Fibroblast of the aortic adventitia (primary cell): ENCODE measurements around the gene CCDC8. TPM values are rescaled to one million over a fixed set of nuclear protein-coding genes. Genes with fewer than 3 reads are reported as not detected.
"Not testable (repeated sequence)": the region's sequence is repeated elsewhere in the genome, so short reads cannot be mapped to it uniquely, and the experiment has no call there.

Source experiments
- DNase-seq: peaks from one replicate; pipeline ENCODE4 v3.0.0-alpha.2; 2010; ENCODE audit warnings: low read depth
- H3K4me3 ChIP-seq: 2 replicates; pipeline ENCODE4 v1.5.1; 2011; ENCODE audit warnings: low read depth, mild to moderate bottlenecking, control low read depth, low read length, moderate library complexity
- total RNA-seq: library from RNA; depleted of rRNA; stranded (reverse); fragments of >200 nt; gene quantifications from 2 replicates; pipeline ENCODE4 v1.2.3, GENCODE V29; 2012; ENCODE audit warnings: low replicate concordance
- TF ChIP-seq, protein P1 (sequence below): IDR thresholded peaks from 2 replicates; pipeline ENCODE4 v1.5.1; 2011; ENCODE audit warnings: mild to moderate bottlenecking, low read length, control low read depth, inconsistent platforms; ENCODE audit not compliant: insufficient read depth

CCDC8 gene
- total RNA-seq, 1 donor, result 8.5 TPM

DNA sequence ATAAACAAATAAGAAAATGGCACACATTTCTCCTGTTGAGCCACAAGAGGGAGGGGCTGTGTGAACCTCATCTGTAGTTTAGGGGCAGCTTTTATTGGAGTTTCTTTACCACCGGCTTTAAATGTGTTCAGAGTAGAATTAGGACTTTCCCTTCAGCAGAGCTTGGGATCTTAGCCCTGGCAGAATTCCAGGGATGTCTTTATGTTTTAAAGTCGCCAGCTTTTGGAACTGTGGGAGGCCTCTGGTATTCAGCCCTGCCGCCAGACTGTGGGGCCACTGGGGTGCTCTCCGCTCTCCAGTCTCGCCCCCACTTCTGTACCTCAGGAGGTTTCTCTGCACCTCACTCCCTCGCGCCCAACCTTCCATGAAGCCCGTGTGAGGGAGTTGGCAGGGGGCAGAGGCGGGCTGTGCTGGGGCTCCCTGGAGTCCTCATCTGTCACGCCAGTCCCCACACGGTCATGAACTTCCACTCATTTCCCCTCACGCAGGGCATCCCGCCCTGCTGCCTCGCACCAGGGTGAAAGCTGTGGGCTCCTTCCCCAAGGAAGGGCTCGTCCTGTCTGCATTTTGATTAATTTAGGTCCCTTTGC is 31.5 kb downstream of the CCDC8 start:
- TF ChIP-seq, protein P1, sequence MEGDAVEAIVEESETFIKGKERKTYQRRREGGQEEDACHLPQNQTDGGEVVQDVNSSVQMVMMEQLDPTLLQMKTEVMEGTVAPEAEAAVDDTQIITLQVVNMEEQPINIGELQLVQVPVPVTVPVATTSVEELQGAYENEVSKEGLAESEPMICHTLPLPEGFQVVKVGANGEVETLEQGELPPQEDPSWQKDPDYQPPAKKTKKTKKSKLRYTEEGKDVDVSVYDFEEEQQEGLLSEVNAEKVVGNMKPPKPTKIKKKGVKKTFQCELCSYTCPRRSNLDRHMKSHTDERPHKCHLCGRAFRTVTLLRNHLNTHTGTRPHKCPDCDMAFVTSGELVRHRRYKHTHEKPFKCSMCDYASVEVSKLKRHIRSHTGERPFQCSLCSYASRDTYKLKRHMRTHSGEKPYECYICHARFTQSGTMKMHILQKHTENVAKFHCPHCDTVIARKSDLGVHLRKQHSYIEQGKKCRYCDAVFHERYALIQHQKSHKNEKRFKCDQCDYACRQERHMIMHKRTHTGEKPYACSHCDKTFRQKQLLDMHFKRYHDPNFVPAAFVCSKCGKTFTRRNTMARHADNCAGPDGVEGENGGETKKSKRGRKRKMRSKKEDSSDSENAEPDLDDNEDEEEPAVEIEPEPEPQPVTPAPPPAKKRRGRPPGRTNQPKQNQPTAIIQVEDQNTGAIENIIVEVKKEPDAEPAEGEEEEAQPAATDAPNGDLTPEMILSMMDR, result no peak
- DNase-seq, result no peak
- H3K4me3 ChIP-seq, result no peak overlapping the region

DNA sequence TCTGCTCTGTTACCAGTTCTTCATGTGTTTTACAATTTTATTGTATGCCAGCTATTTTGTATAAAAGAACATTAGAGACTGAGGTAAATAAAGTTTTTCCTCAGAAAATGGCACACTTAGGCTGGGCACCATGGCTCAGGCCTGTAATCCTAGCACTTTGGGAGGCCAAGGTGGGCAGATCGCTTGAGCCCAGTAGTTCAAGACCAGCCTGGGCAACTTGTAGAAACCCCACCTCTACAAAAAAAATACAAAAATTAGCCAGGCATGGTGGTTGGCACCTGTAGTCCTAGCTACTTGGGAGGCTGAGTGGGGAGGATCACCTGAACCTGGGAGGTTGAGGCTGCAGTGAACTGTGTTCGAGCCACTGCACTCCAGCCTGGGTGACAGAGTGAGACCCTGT is 32.0 kb downstream of the CCDC8 start:
- no peak for DNase-seq
- TF ChIP-seq, protein P1, result no peak
- H3K4me3 ChIP-seq, result no peak overlapping the region

DNA sequence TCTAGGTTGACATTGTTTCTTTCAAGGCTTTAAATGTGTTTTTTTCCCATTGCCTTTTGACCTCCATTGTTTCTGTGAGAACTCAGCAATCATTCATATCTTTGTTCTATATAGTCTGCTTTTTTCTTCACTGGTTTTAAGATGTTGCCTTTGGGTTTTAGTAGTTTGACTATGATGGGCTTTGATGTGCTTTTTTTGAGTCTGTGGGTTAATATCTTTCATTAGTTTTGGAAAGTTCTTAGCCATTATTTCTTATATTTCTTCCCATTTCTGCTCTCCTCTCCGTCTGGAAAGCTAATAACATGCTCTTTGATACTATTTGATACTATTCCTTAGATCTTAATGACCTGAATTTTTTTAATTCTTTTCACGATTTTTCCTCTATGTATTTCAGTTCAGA is 32.7 kb downstream of the CCDC8 start:
- H3K4me3 ChIP-seq, result no peak overlapping the region
- TF ChIP-seq, protein P1, result no peak
- no peak for DNase-seq

DNA sequence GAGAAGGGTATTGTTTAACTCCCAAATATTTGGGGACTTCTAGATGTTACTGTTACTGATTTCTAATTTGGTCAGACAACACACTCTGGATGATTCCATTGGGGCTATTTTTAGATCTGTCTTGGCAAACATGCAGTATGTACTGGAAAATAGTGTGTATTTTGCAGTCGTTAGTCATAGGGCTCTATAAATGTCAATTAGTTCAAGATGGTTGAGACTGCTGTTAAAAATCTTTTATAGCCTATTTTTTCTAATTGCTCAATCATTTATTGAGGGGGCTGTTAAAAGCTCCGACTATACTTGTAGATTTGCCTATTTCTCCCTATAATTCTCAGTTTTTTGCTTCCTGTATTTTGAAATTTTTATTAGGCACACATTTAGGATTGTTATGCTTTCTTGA is 35.1 kb downstream of the CCDC8 start:
- DNase-seq, result peak; percentile 86

DNA sequence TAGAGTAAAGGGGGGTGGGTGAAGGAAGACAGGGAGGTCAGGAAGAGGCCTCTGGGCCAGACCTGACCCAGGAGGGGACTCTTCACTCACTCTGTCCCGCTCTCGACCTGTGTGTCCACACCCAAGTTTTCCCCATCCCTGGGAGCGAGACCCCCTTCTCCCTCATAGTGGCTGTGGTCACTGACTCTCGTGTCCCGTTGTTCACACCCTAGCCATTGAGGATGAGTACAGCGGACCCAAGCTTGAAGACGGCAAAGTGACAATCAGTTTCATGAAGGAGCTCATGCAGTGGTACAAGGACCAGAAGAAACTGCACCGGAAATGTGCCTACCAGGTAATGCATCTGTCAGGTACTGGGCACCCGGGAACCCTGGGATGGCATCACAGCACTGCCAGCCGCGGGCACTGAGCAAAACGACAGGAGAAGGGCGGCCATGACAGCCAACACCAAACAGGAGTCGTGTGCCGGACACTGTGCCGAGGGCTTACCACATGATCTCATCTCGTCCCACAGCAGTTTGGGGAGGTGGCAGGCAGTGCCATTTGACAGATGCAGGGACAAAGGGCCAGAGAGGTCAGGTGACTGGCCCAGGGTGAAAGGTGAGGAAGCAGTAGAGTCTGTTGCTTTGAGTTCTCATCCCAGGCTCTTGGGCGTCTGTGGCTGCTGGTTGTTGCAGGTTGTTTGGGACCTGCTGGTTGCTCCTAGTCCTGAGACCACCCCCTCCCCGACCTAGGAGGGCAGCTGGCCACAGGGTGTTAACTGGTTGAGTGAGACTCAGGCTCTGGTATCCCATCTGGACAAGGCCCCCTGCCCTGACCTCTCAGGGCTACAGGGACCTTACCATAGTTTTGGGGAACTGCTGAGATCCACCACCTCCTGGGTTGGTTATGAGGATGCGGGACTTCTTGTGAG is 36.9 kb downstream of the CCDC8 start:
- DNase-seq, result no peak
- TF ChIP-seq, protein P1, result no peak
- no peak overlapping the region for H3K4me3 ChIP-seq

More for the DNA sequence above, 35.1 kb downstream of the CCDC8 start:
- TF ChIP-seq, protein P1, result no peak
- no peak overlapping the region for H3K4me3 ChIP-seq

DNA sequence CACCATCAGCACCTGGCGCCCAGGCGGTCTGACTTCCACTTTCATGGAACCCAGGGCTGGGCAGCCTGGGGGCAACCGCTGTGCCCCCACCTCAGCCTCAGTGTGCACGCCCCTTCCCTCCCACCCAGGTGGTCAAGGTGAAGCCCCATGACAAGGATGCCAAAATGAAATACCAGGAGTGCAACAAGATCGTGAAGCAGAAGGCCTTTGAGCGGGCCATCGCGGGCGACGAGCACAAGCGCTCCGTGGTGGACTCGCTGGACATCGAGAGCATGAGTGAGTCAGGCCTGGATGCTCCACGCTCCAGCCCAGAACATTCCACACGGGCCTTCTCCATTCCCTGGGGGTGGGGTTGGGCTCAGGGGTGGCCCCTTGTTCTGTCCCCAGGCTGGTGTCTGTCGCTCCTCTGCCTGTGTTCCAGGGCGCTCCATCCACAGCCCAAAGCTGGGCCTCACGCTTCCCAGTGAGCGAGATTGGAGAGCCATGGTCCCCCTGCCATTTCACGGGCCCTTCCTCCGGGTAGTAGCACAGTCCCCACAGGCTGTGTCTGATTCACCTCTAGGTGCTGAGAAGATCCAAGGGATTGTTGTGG is 37.8 kb downstream of the CCDC8 start:
- H3K4me3 ChIP-seq, DNase-seq: not testable (repeated sequence)
